ENCODE measurements around the gene GIMAP5. TPM values are rescaled to one million over a fixed set of nuclear protein-coding genes. Genes with fewer than 3 reads are reported as not detected.

The GIMAP5 gene
- total and polyA plus RNA-seq, 2 donors (not counting 1 experiment from before 2014, with no cell fraction given): not detected

- H3K79me2 ChIP-seq (ENCODE audit: control insufficient read depth, insufficient read depth, low read length): no peaks in the 10 kb centered on the region
- no peak overlapping the region for H3K9ac ChIP-seq (ENCODE audit: insufficient read depth, low read length)
- no peak overlapping the region for H3K27ac ChIP-seq (ENCODE audit: insufficient read depth, low read length)
These were observed 54.1 kb downstream of the GIMAP5 start for GRCh38 chr7:150791304-150791703.

GRCh38 chr7:150791746-150792452, 54.7 kb downstream of the GIMAP5 start:
- Histone ChIP-seq H3K27me3 (ENCODE audit: control insufficient read depth, insufficient read depth, low read length) (no peaks in the 10 kb centered on the region), H3K27ac (ENCODE audit: insufficient read depth, low read length) (no peak overlapping the region), H3K79me2 (ENCODE audit: control insufficient read depth, insufficient read depth, low read length) (no peaks in the 10 kb centered on the region), H3K9me3 (ENCODE audit: control insufficient read depth, insufficient read depth, low read depth, low read length) (no peaks in the 10 kb centered on the region), H4K20me1 (ENCODE audit: control insufficient read depth, extremely low read depth, insufficient read depth, low read length) (no peaks in the 10 kb centered on the region), H3K4me3 (replicated peaks in 1 of 4; ENCODE audit: control extremely low read depth in 1 of 4, insufficient read depth in 1 of 4, low read depth in 3 of 4, low read length in 4 of 4) (no peak overlapping the region), H3K9ac (ENCODE audit: insufficient read depth, low read length) (no peak overlapping the region), H3K4me1 (ENCODE audit: control insufficient read depth, extremely low read depth, insufficient read depth, low read length) (no peaks in the 10 kb centered on the region), H2AFZ (ENCODE audit: low read length) (no peak overlapping the region), H3K4me2 (ENCODE audit: extremely low read depth, insufficient read depth, low read length) (no peak overlapping the region), H3K36me3 (ENCODE audit: control insufficient read depth, insufficient read depth, low read length) (no peaks in the 10 kb centered on the region)
- DNase-seq (ENCODE audit: low read depth in 2 of 2): no peak
- no peak for TF ChIP-seq CTCF (conservative IDR thresholded peaks at IDR 0.05 in 1 of 2, IDR thresholded peaks at IDR 0.05 in 1 of 2; ENCODE audit: low read depth in 1 of 2, low read length in 2 of 2)
- TF ChIP-seq EZH2 (IDR thresholded peaks at IDR 0.05; ENCODE audit: low read length, missing control alignments): no peak

More at GRCh38 chr7:150791304-150791703, 54.1 kb downstream of the GIMAP5 start:
- Histone ChIP-seq H3K4me3 (replicated peaks in 1 of 4; ENCODE audit: control extremely low read depth in 1 of 4, insufficient read depth in 1 of 4, low read depth in 3 of 4, low read length in 4 of 4) (no peak overlapping the region), H3K36me3 (ENCODE audit: control insufficient read depth, insufficient read depth, low read length) (no peaks in the 10 kb centered on the region), H2AFZ (ENCODE audit: low read length) (no peak overlapping the region), H4K20me1 (ENCODE audit: control insufficient read depth, extremely low read depth, insufficient read depth, low read length) (no peaks in the 10 kb centered on the region), H3K27me3 (ENCODE audit: control insufficient read depth, insufficient read depth, low read length) (no peaks in the 10 kb centered on the region), H3K4me1 (ENCODE audit: control insufficient read depth, extremely low read depth, insufficient read depth, low read length) (no peaks in the 10 kb centered on the region), H3K4me2 (ENCODE audit: extremely low read depth, insufficient read depth, low read length) (no peak overlapping the region), H3K9me3 (ENCODE audit: control insufficient read depth, insufficient read depth, low read depth, low read length) (no peaks in the 10 kb centered on the region)
- TF ChIP-seq EZH2 (IDR thresholded peaks at IDR 0.05; ENCODE audit: low read length, missing control alignments): no peak
- no peak for TF ChIP-seq CTCF (conservative IDR thresholded peaks at IDR 0.05 in 1 of 2, IDR thresholded peaks at IDR 0.05 in 1 of 2; ENCODE audit: low read depth in 1 of 2, low read length in 2 of 2)
- no peak for DNase-seq (ENCODE audit: low read depth in 2 of 2)

Other genes with a start within 250 kb of the GIMAP5 start
- gene GIMAP7, start 222.5 kb upstream of the GIMAP5 start, total RNA-seq: not detected in 2 replicates
- gene GIMAP7, start 222.5 kb upstream of the GIMAP5 start, polyA plus RNA-seq: not detected in 2 replicates
- gene GIMAP4, start 170.0 kb upstream of the GIMAP5 start, total RNA-seq: not detected in 2 replicates
- not detected in 2 replicates for gene GIMAP4, start 170.0 kb upstream of the GIMAP5 start, polyA plus RNA-seq
- under 0.01 TPM in 1 of 2 replicates, not detected in the other for gene GIMAP6, start 105.0 kb upstream of the GIMAP5 start, total RNA-seq
- not detected in 2 replicates for gene GIMAP6, start 105.0 kb upstream of the GIMAP5 start, polyA plus RNA-seq
- 13.9 and 16.2 TPM in 2 replicates for gene GIMAP2, start 51.7 kb upstream of the GIMAP5 start, total RNA-seq
- gene GIMAP2, start 51.7 kb upstream of the GIMAP5 start, polyA plus RNA-seq: 0.54 and 1.4 TPM in 2 replicates
- under 0.01 TPM in 2 replicates for gene GIMAP1, start 20.8 kb upstream of the GIMAP5 start, total RNA-seq
- 0.01 TPM in 1 of 2 replicates, not detected in the other for gene GIMAP1, start 20.8 kb upstream of the GIMAP5 start, polyA plus RNA-seq
- 26.8 and 95.3 TPM in 2 replicates for gene TMEM176B, start 62.9 kb downstream of the GIMAP5 start, total RNA-seq
- 0.78 and 1.1 TPM in 2 replicates for gene TMEM176B, start 62.9 kb downstream of the GIMAP5 start, polyA plus RNA-seq
- gene TMEM176A, start 63.4 kb downstream of the GIMAP5 start, total RNA-seq: 14.2 and 61.1 TPM in 2 replicates
- 0.12 and 0.38 TPM in 2 replicates for gene TMEM176A, start 63.4 kb downstream of the GIMAP5 start, polyA plus RNA-seq
- not detected in 2 replicates for gene AOC1, start 115.1 kb downstream of the GIMAP5 start, total RNA-seq
- gene AOC1, start 115.1 kb downstream of the GIMAP5 start, polyA plus RNA-seq: not detected in 2 replicates
- 6.1 and 6.2 TPM in 2 replicates for gene KCNH2, start 240.9 kb downstream of the GIMAP5 start, total RNA-seq
- gene KCNH2, start 240.9 kb downstream of the GIMAP5 start, polyA plus RNA-seq: 0.15 and 0.20 TPM in 2 replicates

All from fibroblast of lung (primary cell).